ENCODE measurements around the gene TMEM121.
"Not testable (repeated sequence)": the region's sequence is repeated elsewhere in the genome, so short reads cannot be mapped to it uniquely, and the experiment has no call there.

DNA sequence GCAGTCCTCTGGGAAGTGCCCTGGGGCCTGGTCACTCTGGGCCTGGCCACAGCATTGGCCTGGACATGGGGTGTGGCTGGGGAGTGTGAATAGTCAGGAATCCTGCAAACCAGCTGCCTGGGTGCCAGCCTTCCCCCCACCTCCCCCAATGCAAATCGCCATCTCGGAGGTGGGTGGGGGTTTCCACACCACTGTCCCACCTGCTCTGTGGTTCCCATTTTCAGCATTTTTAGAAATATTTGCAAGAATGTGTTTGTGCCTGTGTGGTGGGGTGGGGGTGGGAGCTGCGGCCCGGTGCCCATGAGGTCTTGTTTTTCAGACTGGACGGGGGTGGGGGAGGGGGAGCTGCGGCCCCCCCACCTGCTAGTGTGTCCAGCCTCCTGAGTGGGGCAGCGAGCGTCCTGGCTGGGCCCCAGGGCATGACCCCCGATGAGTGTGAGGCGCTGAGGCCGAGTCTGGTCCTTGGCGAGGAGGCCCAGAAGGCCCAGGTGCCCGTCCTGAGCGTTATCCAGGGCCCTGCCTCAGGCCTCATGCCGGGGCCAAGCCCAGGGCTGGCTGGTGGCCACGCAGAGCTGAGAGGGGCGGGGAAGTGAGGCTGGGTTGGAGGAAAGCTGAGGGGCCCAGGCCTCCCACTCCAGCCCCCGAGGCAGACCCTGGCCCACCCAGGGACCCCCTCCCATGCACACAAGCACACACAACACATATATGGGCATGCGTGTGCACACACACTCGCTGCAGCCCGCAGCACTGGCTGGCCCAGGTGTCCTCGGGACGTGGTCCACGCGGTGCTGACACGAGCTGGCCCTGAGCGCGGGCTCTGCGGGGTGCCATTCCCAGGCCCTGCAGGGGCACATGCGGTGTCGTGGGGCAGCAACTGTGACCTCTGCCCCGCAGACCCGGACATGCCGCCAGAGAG, 40.1 kb downstream of the TMEM121 start:
- TF ChIP-seq EZH2 (IDR thresholded peaks at IDR 0.05; ENCODE audit: borderline replicate concordance, insufficient read depth, low read depth, low read length, poor library complexity, severe bottlenecking) = not testable (repeated sequence)
- TF ChIP-seq, protein P1, sequence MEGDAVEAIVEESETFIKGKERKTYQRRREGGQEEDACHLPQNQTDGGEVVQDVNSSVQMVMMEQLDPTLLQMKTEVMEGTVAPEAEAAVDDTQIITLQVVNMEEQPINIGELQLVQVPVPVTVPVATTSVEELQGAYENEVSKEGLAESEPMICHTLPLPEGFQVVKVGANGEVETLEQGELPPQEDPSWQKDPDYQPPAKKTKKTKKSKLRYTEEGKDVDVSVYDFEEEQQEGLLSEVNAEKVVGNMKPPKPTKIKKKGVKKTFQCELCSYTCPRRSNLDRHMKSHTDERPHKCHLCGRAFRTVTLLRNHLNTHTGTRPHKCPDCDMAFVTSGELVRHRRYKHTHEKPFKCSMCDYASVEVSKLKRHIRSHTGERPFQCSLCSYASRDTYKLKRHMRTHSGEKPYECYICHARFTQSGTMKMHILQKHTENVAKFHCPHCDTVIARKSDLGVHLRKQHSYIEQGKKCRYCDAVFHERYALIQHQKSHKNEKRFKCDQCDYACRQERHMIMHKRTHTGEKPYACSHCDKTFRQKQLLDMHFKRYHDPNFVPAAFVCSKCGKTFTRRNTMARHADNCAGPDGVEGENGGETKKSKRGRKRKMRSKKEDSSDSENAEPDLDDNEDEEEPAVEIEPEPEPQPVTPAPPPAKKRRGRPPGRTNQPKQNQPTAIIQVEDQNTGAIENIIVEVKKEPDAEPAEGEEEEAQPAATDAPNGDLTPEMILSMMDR (IDR thresholded peaks at IDR 0.05) = not testable (repeated sequence)
